ENCODE results near the gene TUNAR. TPM values are rescaled to one million over a fixed set of nuclear protein-coding genes. Genes with fewer than 3 reads are reported as not detected.

The TUNAR gene
- total RNA-seq, 4 donors from 2014 or later, result not detected

DNA sequence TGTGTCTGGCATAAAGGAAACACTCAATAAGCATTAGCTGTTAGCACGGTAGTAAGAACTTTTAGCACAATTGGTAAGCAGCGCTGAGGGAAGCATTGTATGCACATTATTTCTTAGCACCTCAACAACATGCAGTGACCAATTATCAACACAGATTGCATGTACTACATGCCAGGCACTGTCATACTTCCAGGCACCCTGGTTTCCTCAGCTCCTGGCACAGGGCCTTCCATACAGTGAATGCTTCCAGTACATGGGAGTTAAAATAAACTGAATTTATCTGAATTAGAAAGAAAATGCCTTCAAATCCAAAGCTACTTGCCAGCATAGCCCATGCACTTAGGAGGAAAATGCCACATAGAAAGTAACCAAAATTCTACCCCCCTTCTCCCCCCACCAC lies 59.4 kb downstream of the TUNAR start:
- H3K4me3 ChIP-seq, result no peak overlapping the region
- no peak for TF ChIP-seq POLR2A (IDR thresholded peaks at IDR 0.05)
- TF ChIP-seq, protein P1, sequence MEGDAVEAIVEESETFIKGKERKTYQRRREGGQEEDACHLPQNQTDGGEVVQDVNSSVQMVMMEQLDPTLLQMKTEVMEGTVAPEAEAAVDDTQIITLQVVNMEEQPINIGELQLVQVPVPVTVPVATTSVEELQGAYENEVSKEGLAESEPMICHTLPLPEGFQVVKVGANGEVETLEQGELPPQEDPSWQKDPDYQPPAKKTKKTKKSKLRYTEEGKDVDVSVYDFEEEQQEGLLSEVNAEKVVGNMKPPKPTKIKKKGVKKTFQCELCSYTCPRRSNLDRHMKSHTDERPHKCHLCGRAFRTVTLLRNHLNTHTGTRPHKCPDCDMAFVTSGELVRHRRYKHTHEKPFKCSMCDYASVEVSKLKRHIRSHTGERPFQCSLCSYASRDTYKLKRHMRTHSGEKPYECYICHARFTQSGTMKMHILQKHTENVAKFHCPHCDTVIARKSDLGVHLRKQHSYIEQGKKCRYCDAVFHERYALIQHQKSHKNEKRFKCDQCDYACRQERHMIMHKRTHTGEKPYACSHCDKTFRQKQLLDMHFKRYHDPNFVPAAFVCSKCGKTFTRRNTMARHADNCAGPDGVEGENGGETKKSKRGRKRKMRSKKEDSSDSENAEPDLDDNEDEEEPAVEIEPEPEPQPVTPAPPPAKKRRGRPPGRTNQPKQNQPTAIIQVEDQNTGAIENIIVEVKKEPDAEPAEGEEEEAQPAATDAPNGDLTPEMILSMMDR (IDR thresholded peaks at IDR 0.05), result no peak
- no peaks in the 10 kb centered on the region for H3K4me1 ChIP-seq
- H3K9me3 ChIP-seq, result no peaks in the 10 kb centered on the region
- peaks cover 0 to 15% (median 0%) of the 10 kb centered on the region in 4 donors for H3K27me3 ChIP-seq
- 83 to 88% methylated on average over 2 of the region's 2 CpGs for WGBS, 2 donors
- DNase-seq, result no peak
- no peak overlapping the region for H3K27ac ChIP-seq
- no peaks in the 10 kb centered on the region for H3K36me3 ChIP-seq
- intact Hi-C loops (cut with DNase I), result no loop called here

GRCh38 chr14:95939335-95939734 lies 62.7 kb downstream of the TUNAR start:
- 60 to 63% methylated on average over 4 of the region's 4 CpGs for WGBS, 2 donors
- intact Hi-C loops (cut with DNase I), result no loop called here

GRCh38 chr14:95941897-95942296 lies 65.3 kb downstream of the TUNAR start:
- H3K9me3 ChIP-seq, result no peaks in the 10 kb centered on the region
- DNase-seq, result no peak
- H3K36me3 ChIP-seq, result no peaks in the 10 kb centered on the region
- H3K27me3 ChIP-seq, result peaks cover 0 to 33% (median 0%) of the 10 kb centered on the region in 4 donors
- no peaks in the 10 kb centered on the region for H3K4me1 ChIP-seq
- no peak for TF ChIP-seq POLR2A (IDR thresholded peaks at IDR 0.05)
- TF ChIP-seq, protein P1 (IDR thresholded peaks at IDR 0.05), result no peak
- no peak overlapping the region for H3K4me3 ChIP-seq
- intact Hi-C loops (cut with DNase I), result no loop called here
- 14 to 26% methylated on average over 2 of the region's 2 CpGs for WGBS, 2 donors
- no peak overlapping the region for H3K27ac ChIP-seq

More at GRCh38 chr14:95939335-95939734, 62.7 kb downstream of the TUNAR start:
- no peak for DNase-seq
- Histone ChIP-seq H3K36me3 (no peaks in the 10 kb centered on the region), H3K27me3 (peaks cover 0 to 15% (median 0%) of the 10 kb centered on the region in 4 donors), H3K9me3 (no peaks in the 10 kb centered on the region), H3K4me3 (no peak overlapping the region), H3K4me1 (no peaks in the 10 kb centered on the region), H3K27ac (no peak overlapping the region)
- TF ChIP-seq POLR2A (IDR thresholded peaks at IDR 0.05), result no peak
- TF ChIP-seq, protein P1 (IDR thresholded peaks at IDR 0.05), result no peak

GRCh38 chr14:95943699-95944098 lies 67.1 kb downstream of the TUNAR start:
- DNase-seq, result no peak
- intact Hi-C loops (cut with DNase I), result no loop called here
- no peaks in the 10 kb centered on the region for H3K36me3 ChIP-seq
- no peak overlapping the region for H3K27ac ChIP-seq
- no peak for TF ChIP-seq POLR2A (IDR thresholded peaks at IDR 0.05)
- TF ChIP-seq, protein P1 (IDR thresholded peaks at IDR 0.05), result no peak
- peaks cover 0 to 43% (median 0%) of the 10 kb centered on the region in 4 donors for H3K27me3 ChIP-seq
- H3K4me3 ChIP-seq, result no peak overlapping the region
- WGBS, 2 donors, result 17 to 21% methylated on average over 4 of the region's 4 CpGs
- H3K4me1 ChIP-seq, result no peaks in the 10 kb centered on the region
- no peaks in the 10 kb centered on the region for H3K9me3 ChIP-seq

GRCh38 chr14:95944462-95944861 lies 67.8 kb downstream of the TUNAR start:
- no peaks in the 10 kb centered on the region for H3K4me1 ChIP-seq
- TF ChIP-seq POLR2A (IDR thresholded peaks at IDR 0.05), result no peak
- TF ChIP-seq, protein P1 (IDR thresholded peaks at IDR 0.05), result no peak
- intact Hi-C loops (cut with DNase I), result no loop called here
- H3K9me3 ChIP-seq, result no peaks in the 10 kb centered on the region
- no peaks in the 10 kb centered on the region for H3K36me3 ChIP-seq
- DNase-seq, result no peak
- no peak overlapping the region for H3K4me3 ChIP-seq
- no peak overlapping the region for H3K27ac ChIP-seq
- 55 to 59% methylated on average over 5 of the region's 6 CpGs for WGBS, 2 donors
- H3K27me3 ChIP-seq, result peaks cover 0 to 46% (median 0%) of the 10 kb centered on the region in 4 donors
